ENCODE results near the gene NHLH1.
A peak's percentile ranks its signal among the peaks of the same experiment; 100 is the strongest.
"Not testable (repeated sequence)": the region's sequence is repeated elsewhere in the genome, so short reads cannot be mapped to it uniquely, and the experiment has no call there.

The NHLH1 gene

GRCh38 chr1:160375788-160376524, 9.1 kb downstream of the NHLH1 start:
- WGBS, 2 experiments: 3 to 4% methylated on average over 9 of the region's 9 CpGs
- Histone ChIP-seq H3K36me3 (ENCODE audit: control insufficient read depth, insufficient read depth, low read length) (no peaks in the 10 kb centered on the region), H3K27ac (ENCODE audit: insufficient read depth, low read depth, low read length, poor library complexity, severe bottlenecking) (peak overlapping the region; percentile 93), H3K4me1 (ENCODE audit: control insufficient read depth, insufficient read depth, low read length) (peaks cover 37% of the 10 kb centered on the region), H3K4me3 (ENCODE audit: insufficient read depth, low read depth, low read length) (peak overlapping the region; percentile 18), H3K27me3 (ENCODE audit: control insufficient read depth, insufficient read depth, low read length, poor library complexity, severe bottlenecking) (no peaks in the 10 kb centered on the region), H3K9me3 (ENCODE audit: control insufficient read depth, low read length) (no peaks in the 10 kb centered on the region)

GRCh38 chr1:160376525-160377131, 9.8 kb downstream of the NHLH1 start:
- H3K4me1 ChIP-seq (ENCODE audit: control insufficient read depth, insufficient read depth, low read length): peaks cover 32% of the 10 kb centered on the region
- H3K36me3 ChIP-seq (ENCODE audit: control insufficient read depth, insufficient read depth, low read length): no peaks in the 10 kb centered on the region
- 21 to 26% methylated on average over 5 of the region's 5 CpGs for WGBS, 2 experiments
- peak overlapping the region; percentile 93 for H3K27ac ChIP-seq (ENCODE audit: insufficient read depth, low read depth, low read length, poor library complexity, severe bottlenecking)
- H3K9me3 ChIP-seq (ENCODE audit: control insufficient read depth, low read length): no peaks in the 10 kb centered on the region
- no peaks in the 10 kb centered on the region for H3K27me3 ChIP-seq (ENCODE audit: control insufficient read depth, insufficient read depth, low read length, poor library complexity, severe bottlenecking)
- H3K4me3 ChIP-seq (ENCODE audit: insufficient read depth, low read depth, low read length): no peak overlapping the region

GRCh38 chr1:160377585-160378206, 10.8 kb downstream of the NHLH1 start:
- Histone ChIP-seq H3K36me3 (ENCODE audit: control insufficient read depth, insufficient read depth, low read length) (no peaks in the 10 kb centered on the region), H3K27me3 (ENCODE audit: control insufficient read depth, insufficient read depth, low read length, poor library complexity, severe bottlenecking) (no peaks in the 10 kb centered on the region), H3K27ac (ENCODE audit: insufficient read depth, low read depth, low read length, poor library complexity, severe bottlenecking) (no peak overlapping the region), H3K9me3 (ENCODE audit: control insufficient read depth, low read length) (no peaks in the 10 kb centered on the region), H3K4me3 (ENCODE audit: insufficient read depth, low read depth, low read length) (no peak overlapping the region), H3K4me1 (ENCODE audit: control insufficient read depth, insufficient read depth, low read length) (peaks cover 32% of the 10 kb centered on the region)
- WGBS, 2 experiments: 86 to 88% methylated on average over 7 of the region's 7 CpGs

GRCh38 chr1:160384812-160385211, 17.9 kb downstream of the NHLH1 start:
- not testable (repeated sequence) for H3K27me3 ChIP-seq (ENCODE audit: control insufficient read depth, insufficient read depth, low read length, poor library complexity, severe bottlenecking); H3K4me1 ChIP-seq (ENCODE audit: control insufficient read depth, insufficient read depth, low read length); H3K4me3 ChIP-seq (ENCODE audit: insufficient read depth, low read depth, low read length); H3K9me3 ChIP-seq (ENCODE audit: control insufficient read depth, low read length); H3K36me3 ChIP-seq (ENCODE audit: control insufficient read depth, insufficient read depth, low read length); H3K27ac ChIP-seq (ENCODE audit: insufficient read depth, low read depth, low read length, poor library complexity, severe bottlenecking)
- WGBS, 2 experiments: 100% methylated on average over 2 of the region's 2 CpGs

GRCh38 chr1:160388406-160388805, 21.5 kb downstream of the NHLH1 start:
- H3K27me3 ChIP-seq (ENCODE audit: control insufficient read depth, insufficient read depth, low read length, poor library complexity, severe bottlenecking); H3K27ac ChIP-seq (ENCODE audit: insufficient read depth, low read depth, low read length, poor library complexity, severe bottlenecking); H3K4me1 ChIP-seq (ENCODE audit: control insufficient read depth, insufficient read depth, low read length); H3K4me3 ChIP-seq (ENCODE audit: insufficient read depth, low read depth, low read length); H3K9me3 ChIP-seq (ENCODE audit: control insufficient read depth, low read length); H3K36me3 ChIP-seq (ENCODE audit: control insufficient read depth, insufficient read depth, low read length): not testable (repeated sequence)
- WGBS, 2 experiments: 27 to 43% methylated on average over 3 to 4 of the region's 4 CpGs

- Histone ChIP-seq H3K9me3 (ENCODE audit: control insufficient read depth, low read length) (no peaks in the 10 kb centered on the region), H3K4me1 (ENCODE audit: control insufficient read depth, insufficient read depth, low read length) (peaks cover 18% of the 10 kb centered on the region), H3K27ac (ENCODE audit: insufficient read depth, low read depth, low read length, poor library complexity, severe bottlenecking) (no peak overlapping the region), H3K36me3 (ENCODE audit: control insufficient read depth, insufficient read depth, low read length) (no peaks in the 10 kb centered on the region), H3K27me3 (ENCODE audit: control insufficient read depth, insufficient read depth, low read length, poor library complexity, severe bottlenecking) (no peaks in the 10 kb centered on the region), H3K4me3 (ENCODE audit: insufficient read depth, low read depth, low read length) (no peak overlapping the region)
- WGBS, 2 experiments: 95 to 96% methylated on average over 8 of the region's 8 CpGs
These were observed 27.8 kb downstream of the NHLH1 start for GRCh38 chr1:160394673-160395072.

GRCh38 chr1:160397651-160398050, 30.8 kb downstream of the NHLH1 start:
- H3K9me3 ChIP-seq (ENCODE audit: control insufficient read depth, low read length): no peaks in the 10 kb centered on the region
- H3K36me3 ChIP-seq (ENCODE audit: control insufficient read depth, insufficient read depth, low read length): no peaks in the 10 kb centered on the region
- H3K4me3 ChIP-seq (ENCODE audit: insufficient read depth, low read depth, low read length): no peak overlapping the region
- H3K4me1 ChIP-seq (ENCODE audit: control insufficient read depth, insufficient read depth, low read length): peaks cover 27% of the 10 kb centered on the region
- 91 to 100% methylated on average over 1 of the region's 1 CpG for WGBS, 2 experiments
- H3K27ac ChIP-seq (ENCODE audit: insufficient read depth, low read depth, low read length, poor library complexity, severe bottlenecking): no peak overlapping the region
- no peaks in the 10 kb centered on the region for H3K27me3 ChIP-seq (ENCODE audit: control insufficient read depth, insufficient read depth, low read length, poor library complexity, severe bottlenecking)

GRCh38 chr1:160398823-160399222, 32.0 kb downstream of the NHLH1 start:
- Histone ChIP-seq H3K36me3 (ENCODE audit: control insufficient read depth, insufficient read depth, low read length) (no peaks in the 10 kb centered on the region), H3K4me3 (ENCODE audit: insufficient read depth, low read depth, low read length) (no peak overlapping the region), H3K4me1 (ENCODE audit: control insufficient read depth, insufficient read depth, low read length) (peaks cover 39% of the 10 kb centered on the region), H3K9me3 (ENCODE audit: control insufficient read depth, low read length) (no peaks in the 10 kb centered on the region), H3K27me3 (ENCODE audit: control insufficient read depth, insufficient read depth, low read length, poor library complexity, severe bottlenecking) (no peaks in the 10 kb centered on the region), H3K27ac (ENCODE audit: insufficient read depth, low read depth, low read length, poor library complexity, severe bottlenecking) (no peak overlapping the region)
- 88% methylated on average over 4 of the region's 4 CpGs for WGBS, 2 experiments

- Histone ChIP-seq H3K27ac (ENCODE audit: insufficient read depth, low read depth, low read length, poor library complexity, severe bottlenecking) (peak overlapping the region; percentile 97), H3K4me1 (ENCODE audit: control insufficient read depth, insufficient read depth, low read length) (peaks cover 48% of the 10 kb centered on the region), H3K36me3 (ENCODE audit: control insufficient read depth, insufficient read depth, low read length) (no peaks in the 10 kb centered on the region), H3K27me3 (ENCODE audit: control insufficient read depth, insufficient read depth, low read length, poor library complexity, severe bottlenecking) (no peaks in the 10 kb centered on the region), H3K4me3 (ENCODE audit: insufficient read depth, low read depth, low read length) (peak overlapping the region; percentile 50), H3K9me3 (ENCODE audit: control insufficient read depth, low read length) (no peaks in the 10 kb centered on the region)
- WGBS, 2 experiments: 6 to 9% methylated on average over 14 to 17 of the region's 17 CpGs
These were observed 32.8 kb downstream of the NHLH1 start for GRCh38 chr1:160399544-160400222.

- no peaks in the 10 kb centered on the region for H3K36me3 ChIP-seq (ENCODE audit: control insufficient read depth, insufficient read depth, low read length)
- H3K27ac ChIP-seq (ENCODE audit: insufficient read depth, low read depth, low read length, poor library complexity, severe bottlenecking): peak within 1 kb of the TSS; percentile 97
- H3K4me1 ChIP-seq (ENCODE audit: control insufficient read depth, insufficient read depth, low read length): peaks cover 53% of the 10 kb centered on the region
- 0 to 1% methylated on average over 19 to 24 of the region's 34 CpGs for WGBS, 2 experiments
- H3K9me3 ChIP-seq (ENCODE audit: control insufficient read depth, low read length): no peaks in the 10 kb centered on the region
- no peaks in the 10 kb centered on the region for H3K27me3 ChIP-seq (ENCODE audit: control insufficient read depth, insufficient read depth, low read length, poor library complexity, severe bottlenecking)
- peak within 1 kb of the TSS; percentile 83 for H3K4me3 ChIP-seq (ENCODE audit: insufficient read depth, low read depth, low read length)
These were observed 33.4 kb downstream of the NHLH1 start, which contains the start of gene VANGL2 for GRCh38 chr1:160400223-160400645. TSS of gene VANGL2 (plus strand) at chr1:160400564. CDS start at chr1:160415838, 15,274 bp downstream.

All from ectodermal cell (in vitro differentiated cells).